ENCODE results near the gene CARM1. TPM values are rescaled to one million over a fixed set of nuclear protein-coding genes. Genes with fewer than 3 reads are reported as not detected.

The CARM1 gene
- total RNA-seq, result 85.9 and 88.0 TPM in 2 replicates

DNA sequence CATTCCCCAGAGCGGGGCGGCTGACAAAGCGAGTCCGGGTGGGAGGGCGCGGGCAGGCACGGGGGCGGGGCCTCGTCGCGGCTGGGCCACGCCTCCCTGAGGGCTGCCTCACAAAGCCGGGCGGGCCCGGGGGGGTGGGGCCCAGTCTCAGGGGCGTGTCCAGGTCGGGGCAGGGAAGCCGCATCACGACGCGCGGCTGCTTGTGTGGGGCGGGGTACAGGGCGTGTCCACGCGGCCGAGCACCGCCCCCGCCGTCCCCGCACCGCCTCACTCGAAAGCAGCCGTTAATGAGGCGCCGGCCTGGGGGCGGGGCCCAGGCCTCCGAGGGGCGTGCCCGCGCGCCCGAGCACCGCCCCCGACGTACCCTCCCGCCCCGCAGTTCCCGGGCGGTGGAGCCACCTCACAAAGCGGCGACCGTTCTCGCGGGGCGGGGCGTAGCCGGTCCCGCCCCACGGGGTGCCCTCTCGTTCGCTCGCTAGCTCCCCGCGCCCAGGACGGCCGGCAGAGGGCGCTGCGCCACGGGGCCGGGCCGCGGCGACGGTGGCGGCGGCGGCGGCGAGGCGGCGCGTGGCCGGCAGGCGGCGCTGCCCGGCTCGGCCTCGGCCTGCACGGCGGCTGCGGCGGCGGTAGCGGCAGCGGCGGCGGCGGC lies at the start of gene CARM1:
TSS of gene CARM1 (plus strand) at position 599 of the 649 bp plus-strand sequence. CDS start 150 bp downstream, outside the sequence.
- Mint-ChIP-seq H3K4me1 (ENCODE audit: low read depth) (peaks cover 37% of the 10 kb centered on the region), H3K36me3 (ENCODE audit: low read depth) (peaks cover 10% of the 10 kb centered on the region), H3K27me3 (ENCODE audit: insufficient read depth) (no peaks in the 10 kb centered on the region), H3K4me3 (peak within 1 kb of the TSS; percentile 88), H3K9me3 (no peaks in the 10 kb centered on the region), H3K27ac (peak within 1 kb of the TSS; percentile 93)
- intact Hi-C loops (cut with micrococcal nuclease), result loop anchor here (1.0 to 2.0 kb wide), 8 partner anchors 36 to 410 kb away; partner anchors contain the start of genes ILF3, KRI1, LDLR and SMARCA4
- peak; percentile 98 for DNase-seq (ENCODE audit: low spot score)

DNA sequence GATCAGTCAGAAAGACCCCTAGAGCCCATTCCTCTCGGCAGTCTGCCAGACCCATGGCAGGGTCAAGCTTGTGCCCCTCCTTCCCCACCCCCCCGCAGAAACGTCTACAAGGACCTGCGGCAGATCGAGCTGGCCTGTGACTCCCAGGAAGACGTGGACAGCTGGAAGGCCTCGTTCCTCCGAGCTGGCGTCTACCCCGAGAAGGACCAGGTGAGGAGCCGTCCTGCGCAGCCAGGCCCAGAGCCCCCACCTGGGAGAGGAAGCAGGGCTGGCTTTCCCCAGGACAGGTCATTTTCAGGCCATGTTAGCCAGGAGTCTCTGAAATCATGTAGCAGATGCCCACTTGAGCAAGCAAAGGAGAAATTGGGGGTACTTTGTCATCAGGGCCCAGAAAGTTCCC lies 47.7 kb upstream of the CARM1 start:
- no peak overlapping the region for H3K4me3 Mint-ChIP-seq
- peaks cover 11% of the 10 kb centered on the region for H3K4me1 Mint-ChIP-seq (ENCODE audit: low read depth)
- H3K36me3 Mint-ChIP-seq (ENCODE audit: low read depth), result peaks cover 34% of the 10 kb centered on the region
- DNase-seq (ENCODE audit: low spot score), result no peak
- intact Hi-C loops (cut with micrococcal nuclease), result no loop called here
- no peak overlapping the region for H3K27ac Mint-ChIP-seq
- no peaks in the 10 kb centered on the region for H3K27me3 Mint-ChIP-seq (ENCODE audit: insufficient read depth)
- no peaks in the 10 kb centered on the region for H3K9me3 Mint-ChIP-seq

DNA sequence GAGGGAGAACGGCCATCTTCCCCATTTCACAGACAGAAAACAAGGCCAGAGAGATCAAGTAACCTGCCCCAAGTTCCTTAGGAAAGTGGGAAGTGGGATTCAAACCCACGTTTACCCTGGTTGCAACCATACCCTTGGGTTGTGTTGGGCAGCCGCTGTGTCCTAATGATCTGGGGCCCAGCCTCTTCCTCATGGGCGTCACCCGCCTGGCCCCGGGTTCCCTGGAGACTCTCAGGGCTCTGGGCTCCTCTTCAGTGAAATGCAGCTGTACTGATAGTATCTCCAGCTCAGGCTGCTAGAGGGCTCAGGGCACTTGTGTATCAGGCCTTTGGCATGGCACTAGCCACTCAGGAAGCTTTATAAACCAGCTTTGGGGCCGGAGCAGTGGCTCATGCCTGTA lies 45.1 kb upstream of the CARM1 start:
- intact Hi-C loops (cut with micrococcal nuclease), result no loop called here
- Mint-ChIP-seq H3K27me3 (ENCODE audit: insufficient read depth) (no peaks in the 10 kb centered on the region), H3K9me3 (no peaks in the 10 kb centered on the region), H3K4me3 (no peak overlapping the region), H3K27ac (no peak overlapping the region), H3K4me1 (ENCODE audit: low read depth) (peaks cover under 1% of the 10 kb centered on the region), H3K36me3 (ENCODE audit: low read depth) (peaks cover 17% of the 10 kb centered on the region)
- DNase-seq (ENCODE audit: low spot score), result no peak

DNA sequence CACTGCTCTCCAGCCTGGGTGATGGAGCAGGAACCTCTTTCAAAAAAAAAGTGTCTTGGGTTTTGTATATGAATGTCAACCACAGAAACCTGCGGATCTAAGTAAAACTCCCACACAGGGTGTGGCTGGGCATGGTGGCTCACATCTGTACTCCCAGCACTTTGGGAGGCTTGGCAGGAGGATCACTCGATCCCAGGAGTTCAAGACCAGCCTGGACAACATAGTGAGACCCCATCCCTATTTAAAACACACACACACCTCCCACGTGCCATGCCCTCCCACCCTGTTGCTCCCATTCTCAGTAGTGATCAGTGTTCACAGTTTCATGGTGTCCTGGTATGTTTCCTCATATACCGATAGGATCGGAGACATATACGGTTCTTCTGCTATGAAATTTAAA lies 44.5 kb upstream of the CARM1 start:
- no peaks in the 10 kb centered on the region for H3K27me3 Mint-ChIP-seq (ENCODE audit: insufficient read depth)
- no peaks in the 10 kb centered on the region for H3K4me1 Mint-ChIP-seq (ENCODE audit: low read depth)
- H3K9me3 Mint-ChIP-seq, result no peaks in the 10 kb centered on the region
- no peak overlapping the region for H3K4me3 Mint-ChIP-seq
- intact Hi-C loops (cut with micrococcal nuclease), result no loop called here
- H3K27ac Mint-ChIP-seq, result no peak overlapping the region
- no peak for DNase-seq (ENCODE audit: low spot score)
- H3K36me3 Mint-ChIP-seq (ENCODE audit: low read depth), result peaks cover 16% of the 10 kb centered on the region

DNA sequence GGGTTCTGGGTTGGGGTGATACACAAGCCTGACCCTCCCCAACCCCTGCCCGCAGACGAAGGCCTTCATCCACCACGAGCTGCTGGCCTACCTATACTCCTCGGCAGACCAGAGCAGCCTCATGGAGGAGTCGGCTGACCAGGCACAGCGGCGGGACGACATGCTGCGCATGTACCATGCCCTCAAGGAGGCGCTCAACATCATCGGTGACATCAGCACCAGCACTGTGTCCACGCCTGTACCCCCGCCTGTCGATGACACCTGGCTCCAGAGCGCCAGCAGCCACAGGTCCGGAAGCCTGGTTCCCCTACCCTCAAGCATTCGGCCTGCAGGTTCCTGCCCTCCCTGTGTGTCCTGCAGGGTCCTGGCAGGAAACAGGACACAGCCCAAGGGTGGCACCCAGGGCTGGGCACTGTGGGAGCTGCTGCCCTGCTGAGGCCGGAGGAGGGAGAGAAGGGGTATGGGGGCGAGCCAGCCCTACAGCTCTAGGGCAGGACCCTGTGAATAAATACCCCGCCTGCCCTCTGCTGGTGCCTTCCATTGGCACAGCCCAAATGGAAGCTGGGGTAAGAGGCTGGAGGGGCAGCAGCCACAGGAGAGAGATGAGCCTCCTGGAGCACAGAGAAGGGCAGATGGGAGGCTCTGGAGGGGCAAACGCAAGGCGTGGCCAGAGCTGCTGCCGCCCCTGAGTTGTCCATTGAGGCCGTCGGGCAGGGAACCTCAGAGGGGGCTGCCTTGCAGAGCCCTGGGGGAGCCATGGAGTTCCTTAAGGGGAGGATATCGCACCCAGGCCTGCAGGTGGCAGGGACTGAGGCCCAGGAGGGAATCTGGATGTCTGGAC lies 42.2 kb upstream of the CARM1 start:
- no peaks in the 10 kb centered on the region for H3K4me1 Mint-ChIP-seq (ENCODE audit: low read depth)
- peaks cover 18% of the 10 kb centered on the region for H3K36me3 Mint-ChIP-seq (ENCODE audit: low read depth)
- H3K4me3 Mint-ChIP-seq, result no peak overlapping the region
- intact Hi-C loops (cut with micrococcal nuclease), result no loop called here
- H3K27me3 Mint-ChIP-seq (ENCODE audit: insufficient read depth), result no peaks in the 10 kb centered on the region
- no peak for DNase-seq (ENCODE audit: low spot score)
- H3K27ac Mint-ChIP-seq, result no peak overlapping the region
- no peaks in the 10 kb centered on the region for H3K9me3 Mint-ChIP-seq

DNA sequence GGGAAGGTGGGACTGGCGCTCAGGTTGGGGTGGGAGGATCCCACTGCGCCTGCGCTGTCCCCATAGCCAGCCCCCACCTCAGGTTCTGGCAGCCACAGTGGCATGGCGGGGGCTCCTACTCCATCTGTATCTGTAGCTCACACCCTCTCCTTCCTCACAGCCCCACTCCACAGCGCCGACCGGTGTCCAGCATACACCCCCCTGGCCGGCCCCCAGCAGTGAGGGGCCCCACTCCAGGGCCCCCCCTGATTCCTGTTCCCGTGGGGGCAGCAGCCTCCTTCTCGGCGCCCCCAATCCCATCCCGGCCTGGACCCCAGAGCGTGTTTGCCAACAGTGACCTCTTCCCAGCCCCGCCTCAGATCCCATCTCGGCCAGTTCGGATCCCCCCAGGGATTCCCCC lies 41.4 kb upstream of the CARM1 start:
- Mint-ChIP-seq H3K27ac (no peak overlapping the region), H3K4me3 (no peak overlapping the region), H3K4me1 (ENCODE audit: low read depth) (no peaks in the 10 kb centered on the region), H3K9me3 (no peaks in the 10 kb centered on the region), H3K27me3 (ENCODE audit: insufficient read depth) (no peaks in the 10 kb centered on the region), H3K36me3 (ENCODE audit: low read depth) (peaks cover 15% of the 10 kb centered on the region)
- intact Hi-C loops (cut with micrococcal nuclease), result no loop called here
- no peak for DNase-seq (ENCODE audit: low spot score)

DNA sequence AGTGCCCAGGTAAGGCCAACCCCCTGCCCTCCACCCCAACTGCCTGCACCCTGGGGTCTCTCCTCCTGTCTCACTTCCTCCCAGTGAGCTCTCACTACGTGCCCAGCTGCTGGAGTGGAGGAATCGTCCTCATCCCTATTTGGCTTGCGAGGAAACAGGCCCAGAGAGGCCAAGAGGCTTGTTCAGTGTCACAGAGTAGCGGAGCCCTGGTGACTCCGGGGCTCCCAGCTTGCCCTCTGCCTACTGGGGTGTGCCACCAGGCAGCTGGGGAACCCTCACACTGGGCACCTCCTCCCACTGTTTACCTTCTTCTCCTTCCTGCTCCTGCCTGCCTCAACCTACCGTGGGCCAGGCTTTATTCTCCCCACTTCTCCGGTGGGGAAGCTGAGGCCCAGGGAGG lies 41.0 kb upstream of the CARM1 start:
- H3K9me3 Mint-ChIP-seq, result no peaks in the 10 kb centered on the region
- no peaks in the 10 kb centered on the region for H3K27me3 Mint-ChIP-seq (ENCODE audit: insufficient read depth)
- no peak overlapping the region for H3K4me3 Mint-ChIP-seq
- H3K27ac Mint-ChIP-seq, result no peak overlapping the region
- H3K36me3 Mint-ChIP-seq (ENCODE audit: low read depth), result peaks cover 14% of the 10 kb centered on the region
- peaks cover 2% of the 10 kb centered on the region for H3K4me1 Mint-ChIP-seq (ENCODE audit: low read depth)
- no peak for DNase-seq (ENCODE audit: low spot score)
- intact Hi-C loops (cut with micrococcal nuclease), result no loop called here

DNA sequence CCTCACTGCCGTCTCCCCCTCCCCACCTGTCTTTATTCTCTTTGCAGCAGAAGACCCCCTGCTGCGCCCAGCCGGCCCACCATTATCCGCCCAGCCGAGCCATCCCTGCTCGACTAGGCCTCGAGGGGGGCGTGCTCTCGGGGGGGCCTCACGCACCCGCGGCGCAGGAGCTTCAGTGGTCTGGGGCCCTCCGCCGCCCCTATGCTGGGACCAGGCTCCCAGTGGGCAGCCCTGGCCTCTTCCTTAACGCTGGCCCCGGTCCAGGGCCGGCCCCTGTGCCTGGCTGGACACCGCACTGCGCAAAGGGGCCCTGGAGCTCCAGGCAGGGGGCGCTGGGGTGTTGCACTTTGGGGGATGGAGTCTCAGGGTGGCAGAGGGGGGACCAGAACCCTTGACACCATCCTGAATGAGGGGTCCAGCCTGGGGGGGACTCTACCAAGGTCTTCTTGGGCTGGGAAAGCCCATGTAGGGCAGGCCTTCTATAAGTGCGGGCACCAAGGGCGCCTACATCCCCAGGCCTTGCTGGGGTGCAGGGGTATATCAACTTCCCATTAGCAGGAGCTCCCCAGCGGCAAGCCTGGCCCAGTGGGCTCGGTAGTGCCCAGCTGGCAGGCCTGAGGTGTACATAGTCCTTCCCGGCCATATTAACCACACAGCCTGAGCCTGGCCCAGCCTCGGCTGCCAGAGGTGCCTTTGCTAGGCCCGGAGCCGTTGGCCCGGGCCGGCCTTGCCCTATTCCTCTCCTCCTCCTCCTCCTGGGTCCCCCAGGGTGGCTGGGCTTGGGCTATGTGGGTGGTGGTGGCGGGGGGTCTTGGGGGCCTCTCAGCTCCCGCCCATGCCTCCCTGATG lies 40.2 kb upstream of the CARM1 start:
- H3K27me3 Mint-ChIP-seq (ENCODE audit: insufficient read depth), result no peaks in the 10 kb centered on the region
- no peak overlapping the region for H3K27ac Mint-ChIP-seq
- no peaks in the 10 kb centered on the region for H3K9me3 Mint-ChIP-seq
- intact Hi-C loops (cut with micrococcal nuclease), result no loop called here
- peaks cover 12% of the 10 kb centered on the region for H3K36me3 Mint-ChIP-seq (ENCODE audit: low read depth)
- no peak for DNase-seq (ENCODE audit: low spot score)
- H3K4me1 Mint-ChIP-seq (ENCODE audit: low read depth), result peaks cover 8% of the 10 kb centered on the region
- H3K4me3 Mint-ChIP-seq, result no peak overlapping the region

DNA sequence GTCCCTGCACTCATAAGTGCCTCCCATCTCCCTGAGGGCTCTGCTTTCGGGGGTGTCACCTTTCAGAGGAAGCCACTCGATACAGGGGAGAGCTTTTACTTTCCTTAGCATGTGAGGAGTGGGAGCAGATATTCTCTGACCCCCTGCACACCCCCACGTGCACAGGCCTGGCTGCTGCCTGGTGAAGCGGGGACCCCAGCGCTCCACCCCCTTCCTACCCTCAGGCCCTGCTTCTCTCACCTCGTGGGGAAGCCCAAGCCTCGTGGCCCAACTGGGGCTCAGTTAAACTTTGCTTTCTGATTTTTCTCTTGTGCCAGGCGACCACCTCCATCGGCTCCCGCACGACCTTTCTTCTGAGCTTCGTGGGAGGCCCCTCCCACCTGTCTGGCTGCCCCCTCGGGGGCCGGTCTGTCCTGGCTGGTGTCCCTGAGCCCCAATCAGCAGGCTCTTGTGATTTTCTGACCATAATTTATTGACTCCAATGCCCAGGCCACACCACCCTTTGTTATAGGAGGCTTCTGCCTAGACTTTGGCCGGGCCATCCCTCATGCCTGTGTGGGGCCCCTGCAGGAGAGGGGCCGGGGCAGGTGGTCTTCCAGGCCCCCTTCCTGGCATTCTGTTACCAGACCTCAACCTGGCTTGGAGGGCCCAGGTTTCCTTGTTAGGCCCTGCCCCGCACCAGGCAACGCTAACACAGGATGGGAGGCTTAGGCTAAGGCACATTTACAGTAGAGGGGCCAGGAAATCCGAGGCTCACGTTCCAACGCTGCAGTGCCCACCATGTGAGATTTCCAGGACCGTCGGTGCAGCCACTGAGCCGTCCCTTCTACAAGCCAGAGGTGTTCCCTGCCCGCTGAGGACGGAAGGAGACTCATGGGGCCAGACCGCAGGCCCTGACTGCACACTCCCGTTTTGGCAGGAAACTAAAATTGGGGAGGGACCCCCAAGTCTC lies 39.1 kb upstream of the CARM1 start:
- no peak overlapping the region for H3K4me3 Mint-ChIP-seq
- no peaks in the 10 kb centered on the region for H3K27me3 Mint-ChIP-seq (ENCODE audit: insufficient read depth)
- H3K36me3 Mint-ChIP-seq (ENCODE audit: low read depth), result peaks cover 11% of the 10 kb centered on the region
- H3K9me3 Mint-ChIP-seq, result peaks cover 4% of the 10 kb centered on the region
- H3K27ac Mint-ChIP-seq, result no peak overlapping the region
- DNase-seq (ENCODE audit: low spot score), result no peak
- intact Hi-C loops (cut with micrococcal nuclease), result no loop called here
- peaks cover 15% of the 10 kb centered on the region for H3K4me1 Mint-ChIP-seq (ENCODE audit: low read depth)

DNA sequence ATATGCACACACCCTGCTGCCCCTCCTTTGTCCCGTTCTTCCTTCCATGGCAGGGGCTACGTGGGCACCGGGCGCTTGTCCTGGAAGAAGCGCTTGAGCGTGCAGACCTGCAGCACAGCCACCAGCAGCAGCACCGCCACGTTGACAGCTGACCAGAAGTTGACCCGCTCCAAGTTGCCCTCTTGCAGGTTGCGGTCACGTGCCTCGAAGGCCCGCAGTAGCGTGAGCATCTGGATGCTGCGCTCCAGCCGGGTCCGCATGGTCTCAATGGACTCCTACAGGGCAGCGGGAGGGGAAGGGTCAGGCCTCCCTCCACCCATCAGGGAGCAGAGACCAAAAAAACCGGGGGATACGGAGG lies 38.4 kb upstream of the CARM1 start:
- no peak overlapping the region for H3K4me3 Mint-ChIP-seq
- peaks cover 11% of the 10 kb centered on the region for H3K36me3 Mint-ChIP-seq (ENCODE audit: low read depth)
- intact Hi-C loops (cut with micrococcal nuclease), result no loop called here
- no peak overlapping the region for H3K27ac Mint-ChIP-seq
- H3K4me1 Mint-ChIP-seq (ENCODE audit: low read depth), result peaks cover 15% of the 10 kb centered on the region
- H3K9me3 Mint-ChIP-seq, result peaks cover 4% of the 10 kb centered on the region
- no peak for DNase-seq (ENCODE audit: low spot score)
- H3K27me3 Mint-ChIP-seq (ENCODE audit: insufficient read depth), result no peaks in the 10 kb centered on the region

DNA sequence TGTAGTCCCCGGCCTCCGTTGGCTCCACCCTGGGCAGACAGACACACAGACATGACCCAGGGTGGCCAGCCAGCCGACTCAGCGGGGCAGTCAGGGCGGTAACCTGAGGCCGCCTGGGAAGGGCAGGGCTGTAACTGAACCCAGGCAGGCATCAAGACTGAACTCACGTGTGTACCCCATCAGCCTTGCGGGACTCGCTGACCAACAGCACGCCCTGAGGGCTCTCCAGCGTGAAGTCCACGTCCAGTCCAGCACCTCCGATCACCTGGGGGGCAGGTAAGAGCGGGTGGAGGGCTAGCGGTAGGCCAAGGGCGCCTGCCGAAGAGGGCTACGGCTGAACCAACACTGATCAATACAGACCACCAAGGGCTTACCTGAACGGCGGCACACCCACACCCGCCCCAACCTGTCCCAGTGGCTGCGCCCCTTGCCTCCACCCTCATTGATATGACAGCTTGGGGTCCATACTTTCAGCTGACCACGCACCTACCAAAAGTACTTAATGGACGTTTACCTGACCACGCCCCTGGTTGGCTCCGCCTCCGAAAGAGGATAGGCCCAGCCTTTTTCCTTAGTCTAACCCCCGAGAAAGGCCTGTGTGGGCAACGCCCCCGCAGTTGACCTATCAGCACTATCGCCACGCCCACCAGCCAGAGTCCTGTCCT lies 36.1 kb upstream of the CARM1 start:
- peaks cover 15% of the 10 kb centered on the region for H3K4me1 Mint-ChIP-seq (ENCODE audit: low read depth)
- intact Hi-C loops (cut with micrococcal nuclease), result loop anchor here (1.0 kb wide), 2 partner anchors 36 to 38 kb away; partner anchors contain the start of gene CARM1
- peaks cover 4% of the 10 kb centered on the region for H3K9me3 Mint-ChIP-seq
- H3K36me3 Mint-ChIP-seq (ENCODE audit: low read depth), result peaks cover 11% of the 10 kb centered on the region
- peaks cover 2% of the 10 kb centered on the region for H3K27me3 Mint-ChIP-seq (ENCODE audit: insufficient read depth)
- H3K27ac Mint-ChIP-seq, result peak overlapping the region; percentile 99
- peak overlapping the region; percentile 92 for H3K4me3 Mint-ChIP-seq
- no peak for DNase-seq (ENCODE audit: low spot score)

Measured in activated T-helper 1 cell treated with anti-CD3 and anti-CD28 coated beads, Interleukin-12 subunit alpha, Interleukin-12 subunit beta, Interleukin-2, Interleukin-4 antibody, amounts not matched to agents 30 ng/mL and 10 ng/mL and 1 ng/mL, durations not matched to agents 14 hours and 24 hours and 36 hours (primary cell).